HEK293T (cell line): ENCODE data around the gene RBM4.

Experiments used
- FOXA1 ChIP-seq: fragments of 450-650 bp; IDR thresholded peaks from 2 replicates; pipeline ENCODE4 v1.6.1; 2016; ENCODE audit warnings: mild to moderate bottlenecking
- HDGF ChIP-seq: fragments of 450-650 bp; IDR thresholded peaks from 2 replicates; pipeline ENCODE4 v1.6.1; 2017; ENCODE audit warnings: antibody characterized with exemption, borderline replicate concordance

DNA sequence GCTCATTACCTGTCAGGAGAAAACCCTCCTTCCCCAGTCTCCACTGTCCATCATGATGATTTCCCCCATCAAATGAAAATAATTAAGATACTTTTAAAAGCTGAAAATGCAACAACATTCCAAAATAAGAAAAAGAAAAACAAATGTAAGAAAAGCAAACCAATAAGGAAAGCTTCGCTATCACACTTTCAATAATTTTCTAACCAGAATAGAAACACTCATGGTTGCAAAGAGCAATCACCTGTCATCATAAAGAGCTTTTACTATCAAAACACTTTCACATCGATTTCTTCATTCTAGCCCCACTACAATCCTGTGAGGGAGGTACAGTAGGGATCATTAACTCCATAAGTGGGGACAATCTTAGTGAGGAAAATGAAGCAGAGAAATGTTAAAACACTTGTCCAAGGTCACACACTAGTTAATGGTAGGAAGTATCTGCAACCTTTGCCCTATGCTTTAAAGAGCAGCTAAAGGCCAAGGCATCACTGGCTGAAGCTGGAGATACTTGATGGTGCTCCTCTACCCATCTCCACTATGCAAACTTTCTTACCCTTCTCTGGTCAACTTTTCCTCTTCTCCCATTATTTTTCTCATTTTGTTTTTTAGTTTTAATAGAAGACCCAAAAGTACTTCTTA, 36.6 kb downstream of the RBM4 start:
- TF ChIP-seq FOXA1 (no peak), HDGF (no peak)
